H1 (cell line): ENCODE results near the gene GRIPAP1. TPM values are rescaled to one million over a fixed set of nuclear protein-coding genes. Genes with fewer than 3 reads are reported as not detected.

ENCODE experiments used
- BRCA1 ChIP-seq: IDR thresholded peaks from 2 replicates; pipeline ENCODE4 v1.6.1; 2012; ENCODE audit warnings: low read depth, low read length, improper control_type of control experiment
- CBX5 ChIP-seq: fragments of 300-800, 300-1000 bp; sonication (generic); IDR thresholded peaks from 2 replicates; pipeline ENCODE4 v1.7.1; 2016; ENCODE audit warnings: antibody characterized with exemption, low read length, low read depth
- CBX8 ChIP-seq: fragments of 300-800, 300-1000 bp; sonication (generic); IDR thresholded peaks from 2 replicates; pipeline ENCODE4 v1.7.1; 2016; ENCODE audit warnings: low read depth, low read length, borderline replicate concordance
- CEBPB ChIP-seq: IDR thresholded peaks from 2 replicates; pipeline ENCODE4 v1.6.1; 2012; ENCODE audit warnings: low read depth, low read length
- CHD1 ChIP-seq: IDR thresholded peaks from 2 replicates; pipeline ENCODE4 v1.6.1; 2012; ENCODE audit warnings: low read depth, low read length, improper control_type of control experiment
- EGR1 ChIP-seq: IDR thresholded peaks from 2 replicates; pipeline ENCODE4 v1.6.1; 2011; ENCODE audit warnings: low read depth, low read length, borderline replicate concordance
- EZH2 ChIP-seq: fragments of 200-600 bp; sonication (generic); IDR thresholded peaks from 2 replicates; pipeline ENCODE4 v1.7.1; 2012; ENCODE audit warnings: low read depth, mild to moderate bottlenecking, moderate library complexity, low read length, inconsistent platforms; ENCODE audit not compliant: severe bottlenecking
- FOSL1 ChIP-seq: IDR thresholded peaks from 2 replicates; pipeline ENCODE4 v1.6.1; 2011; ENCODE audit warnings: mild to moderate bottlenecking, low read depth, low read length, moderate library complexity; ENCODE audit not compliant: insufficient read depth
- GTF2F1 ChIP-seq: IDR thresholded peaks from 2 replicates; pipeline ENCODE4 v1.6.1; 2012; ENCODE audit warnings: low read depth, low read length, improper control_type of control experiment, borderline replicate concordance
- HDAC2 ChIP-seq, 2 experiments: fragments of 300-600 bp in 1 of 2; sonication (generic) in 1 of 2; IDR thresholded peaks; 2 replicates each; pipeline ENCODE4 v1.6.1; 2011 to 2012; ENCODE audit warnings: low read depth in 2 of 2, low read length in 2 of 2, mild to moderate bottlenecking in 2 of 2, moderate library complexity in 2 of 2, borderline replicate concordance in 1 of 2, inconsistent platforms in 1 of 2
- RAD21 ChIP-seq, 2 experiments: IDR thresholded peaks in 1 of 2; conservative IDR thresholded peaks in 1 of 2; 2 replicates each; pipeline ENCODE4 v1.6.1; 2011; ENCODE audit warnings: low read depth in 2 of 2, low read length in 2 of 2, improper control_type of control experiment in 1 of 2, inconsistent platforms in 1 of 2, mild to moderate bottlenecking in 1 of 2, moderate library complexity in 1 of 2
- RFX5 ChIP-seq: IDR thresholded peaks from 2 replicates; pipeline ENCODE4 v1.6.1; 2011; ENCODE audit warnings: low read depth, low read length, improper control_type of control experiment, borderline replicate concordance
- RNF2 ChIP-seq: fragments of 200-900, 300-1000 bp; sonication (generic); IDR thresholded peaks from 2 replicates; pipeline ENCODE4 v1.7.1; 2016; ENCODE audit warnings: borderline replicate concordance, low read depth, mild to moderate bottlenecking, antibody characterized with exemption, low read length; ENCODE audit not compliant: poor library complexity, severe bottlenecking; ENCODE audit errors: missing control alignments
- RXRA ChIP-seq: IDR thresholded peaks from 2 replicates; pipeline ENCODE4 v1.6.1; 2011; ENCODE audit warnings: low read depth, mild to moderate bottlenecking, low read length, moderate library complexity; ENCODE audit not compliant: insufficient read depth
- SP2 ChIP-seq: IDR thresholded peaks from 2 replicates; pipeline ENCODE4 v1.6.1; 2012; ENCODE audit warnings: mild to moderate bottlenecking, low read length, inconsistent platforms
- SUZ12 ChIP-seq: fragments of 200-600 bp; sonication (generic); IDR thresholded peaks from 2 replicates; pipeline ENCODE4 v1.6.1; 2012; ENCODE audit warnings: mild to moderate bottlenecking, inconsistent platforms, low read length, moderate library complexity, mixed read lengths
- TAF7 ChIP-seq: optimal IDR thresholded peaks from 2 replicates; pipeline ENCODE3; 2011; ENCODE audit warnings: low read depth, mild to moderate bottlenecking, inconsistent platforms, low read length, moderate library complexity, borderline replicate concordance
- TCF12 ChIP-seq: IDR thresholded peaks from 2 replicates; pipeline ENCODE4 v1.6.1; 2011; ENCODE audit warnings: low read depth, mild to moderate bottlenecking, low read length
- TEAD4 ChIP-seq: IDR thresholded peaks from 2 replicates; pipeline ENCODE4 v1.6.1; 2012; ENCODE audit warnings: low read depth, low read length, inconsistent platforms, mixed read lengths
- YY1 ChIP-seq: IDR thresholded peaks from 2 replicates; pipeline ENCODE4 v1.6.1; 2011; ENCODE audit warnings: low read depth, mild to moderate bottlenecking, low read length
- polyA plus RNA-seq, 7 experiments: library from polyadenylated mRNA; depleted of rRNA in 3 of 7; stranded (reverse) in 5 of 7; unstranded in 2 of 7; fragments of >200 nt in 5 of 7; fragments of 200-250 nt in 2 of 7; gene quantifications; 1 replicate in 5 of 7; 2 replicates in 1 of 7; 4 replicates in 1 of 7; pipeline versions ENCODE4 v1.2.1 to v1.2.3, GENCODE V29; 2011 to 2013; ENCODE audit warnings: missing spikeins in 2 of 7, mixed read lengths in 2 of 7
- total RNA-seq: library from RNA; stranded (reverse); fragmentation: NEBNext Ultra II Directional; extraction: Animal tissue kit (Norgen Biotek cat#: 25700); gene quantifications from 2 replicates; pipeline ENCODE4 v1.2.1, GENCODE V29; 2021
- TF ChIP-seq, protein P1 (sequence below): IDR thresholded peaks from 2 replicates; pipeline ENCODE4 v1.6.1; 2011; ENCODE audit warnings: low read length, improper control_type of control experiment
- TF ChIP-seq, protein P2 (sequence below): IDR thresholded peaks from 2 replicates; pipeline ENCODE4 v1.6.1; 2012; ENCODE audit warnings: inconsistent platforms

GRIPAP1 gene
- total and polyA plus RNA-seq, 2 of the 8 experiments (the other 6 are each of a cell fraction or from before 2014, with no cell fraction given) = 21.6 to 55.9 TPM

DNA sequence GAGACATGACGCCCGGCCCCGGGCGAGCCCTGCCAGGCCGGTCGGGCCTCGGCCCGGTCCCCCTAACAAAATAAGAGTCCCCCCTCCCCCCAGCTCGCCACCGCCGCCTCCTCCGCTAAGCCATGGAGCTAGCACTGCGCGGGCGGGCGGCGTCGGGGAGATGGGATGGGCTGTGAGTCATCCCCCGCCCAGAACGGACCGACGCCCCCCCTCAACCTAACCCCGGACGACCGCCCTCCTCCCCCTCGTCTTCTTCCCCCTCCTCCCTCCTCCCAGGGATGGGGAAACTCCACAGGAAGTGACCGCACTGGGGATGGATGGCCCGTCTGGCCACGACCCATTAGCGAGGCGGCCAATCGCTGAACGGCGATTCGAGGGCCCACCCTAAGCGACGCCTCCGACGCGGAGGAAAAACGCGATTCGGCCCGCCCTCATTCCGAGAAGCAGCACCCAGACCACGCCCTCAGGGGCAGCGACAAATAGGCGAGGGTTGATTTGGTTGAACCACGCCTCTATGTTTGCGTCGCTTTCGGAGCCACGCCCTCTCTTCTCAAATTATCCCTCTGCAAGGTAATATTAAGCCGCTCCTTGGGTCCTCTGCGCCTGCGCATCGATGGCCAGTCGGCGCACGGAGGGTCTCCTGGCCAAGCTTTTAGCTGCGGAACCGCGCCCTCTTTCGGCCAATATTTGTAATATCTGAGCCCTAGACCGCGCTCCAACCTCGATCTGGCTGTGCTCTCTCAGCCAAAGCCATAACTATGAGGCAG lies 41.3 kb upstream of the GRIPAP1 start, which contains the start of gene TFE3 (continued):
- TF ChIP-seq TEAD4 (0 out of 2 replicates have a peak, but pooled peaks have one; percentile 63), CEBPB (no peak), EGR1 (0 out of 2 replicates have a peak, but pooled peaks have one; percentile 37), CBX5 (no peak), FOSL1 (no peak), TAF7 (no peak), RFX5 (no peak), TCF12 (no peak), HDAC2 (IDR thresholded peaks at IDR 0.05; ENCODE audit: borderline replicate concordance in 1 of 2, low read depth in 2 of 2, low read length in 2 of 2) (no peak), BRCA1 (no peak), EZH2 (no peak), YY1 (no peak), SUZ12 (no peak), RAD21 (IDR thresholded peaks at IDR 0.05 in 1 of 2, conservative IDR thresholded peaks at IDR 0.05 in 1 of 2; ENCODE audit: low read depth in 2 of 2, low read length in 2 of 2) (peak; percentile 62 to 66), CHD1 (no peak), RNF2 (no peak), GTF2F1 (no peak), RXRA (no peak), CBX8 (no peak), SP2 (no peak)
- TF ChIP-seq, protein P1, sequence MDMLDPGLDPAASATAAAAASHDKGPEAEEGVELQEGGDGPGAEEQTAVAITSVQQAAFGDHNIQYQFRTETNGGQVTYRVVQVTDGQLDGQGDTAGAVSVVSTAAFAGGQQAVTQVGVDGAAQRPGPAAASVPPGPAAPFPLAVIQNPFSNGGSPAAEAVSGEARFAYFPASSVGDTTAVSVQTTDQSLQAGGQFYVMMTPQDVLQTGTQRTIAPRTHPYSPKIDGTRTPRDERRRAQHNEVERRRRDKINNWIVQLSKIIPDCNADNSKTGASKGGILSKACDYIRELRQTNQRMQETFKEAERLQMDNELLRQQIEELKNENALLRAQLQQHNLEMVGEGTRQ = no peak
- TF ChIP-seq, protein P2, sequence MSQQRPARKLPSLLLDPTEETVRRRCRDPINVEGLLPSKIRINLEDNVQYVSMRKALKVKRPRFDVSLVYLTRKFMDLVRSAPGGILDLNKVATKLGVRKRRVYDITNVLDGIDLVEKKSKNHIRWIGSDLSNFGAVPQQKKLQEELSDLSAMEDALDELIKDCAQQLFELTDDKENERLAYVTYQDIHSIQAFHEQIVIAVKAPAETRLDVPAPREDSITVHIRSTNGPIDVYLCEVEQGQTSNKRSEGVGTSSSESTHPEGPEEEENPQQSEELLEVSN = no peak
